ENCODE data around the gene GRIK2.

GRIK2 gene

DNA sequence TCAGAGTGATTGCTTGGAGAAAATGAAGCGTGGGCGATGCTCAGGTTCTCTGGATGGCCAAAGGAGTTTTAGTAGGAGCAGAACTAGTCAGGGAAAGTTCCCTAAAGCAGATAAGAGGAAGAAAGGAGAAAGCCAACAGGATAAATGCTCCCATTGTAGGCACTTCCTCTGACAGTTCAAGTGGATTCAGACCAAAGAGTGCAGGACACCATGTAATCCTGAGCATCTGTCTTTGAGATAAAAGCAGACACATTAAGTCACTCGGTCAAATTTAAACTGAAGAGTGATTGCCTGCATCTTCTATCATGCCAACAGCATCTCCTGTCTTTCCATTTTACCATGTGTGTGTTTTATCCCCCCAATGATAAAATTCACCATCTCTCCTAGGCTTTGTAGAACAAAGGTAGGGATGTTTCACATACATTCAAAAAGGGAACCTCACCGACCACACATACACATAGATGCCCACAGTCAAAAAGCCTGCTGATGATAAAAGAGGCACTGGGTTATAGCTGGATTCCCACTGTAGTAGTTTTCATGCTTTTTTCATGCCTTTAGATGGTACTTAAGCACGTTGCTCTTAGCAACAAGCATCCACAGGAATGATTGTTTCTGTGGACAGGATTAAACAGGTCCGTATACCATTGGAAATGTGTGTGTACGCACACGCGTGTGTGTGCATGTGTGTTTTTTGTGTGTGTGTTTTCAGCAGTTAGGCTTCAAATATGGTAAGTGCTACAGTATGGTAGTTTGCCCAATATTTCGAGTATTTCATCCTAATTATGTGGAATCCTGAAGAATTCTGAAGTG, 7.0 kb downstream of the GRIK2 start:
- no peak for DNase-seq (ENCODE audit: low read depth in 4 of 4, low spot score in 1 of 4)

DNA sequence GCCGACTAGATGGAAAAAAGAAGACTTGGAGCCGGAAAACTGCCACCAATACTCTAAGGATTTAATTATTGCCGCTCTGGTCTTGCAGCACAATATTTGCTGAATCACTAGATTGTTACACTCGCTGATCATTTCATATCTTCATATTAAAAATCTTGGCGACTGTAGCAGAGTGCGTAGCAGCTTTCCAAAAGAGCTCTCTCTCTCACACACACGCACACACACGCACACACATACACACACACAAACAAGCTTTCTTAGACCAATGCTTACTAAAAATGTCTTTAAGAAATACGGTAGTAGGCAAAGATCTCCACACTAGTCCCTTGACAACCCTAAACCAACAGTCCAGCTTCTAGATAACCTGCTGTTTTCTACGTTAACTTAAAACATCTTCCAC, 7.7 kb downstream of the GRIK2 start:
- no peak for DNase-seq (ENCODE audit: low read depth in 4 of 4, low spot score in 1 of 4)

DNA sequence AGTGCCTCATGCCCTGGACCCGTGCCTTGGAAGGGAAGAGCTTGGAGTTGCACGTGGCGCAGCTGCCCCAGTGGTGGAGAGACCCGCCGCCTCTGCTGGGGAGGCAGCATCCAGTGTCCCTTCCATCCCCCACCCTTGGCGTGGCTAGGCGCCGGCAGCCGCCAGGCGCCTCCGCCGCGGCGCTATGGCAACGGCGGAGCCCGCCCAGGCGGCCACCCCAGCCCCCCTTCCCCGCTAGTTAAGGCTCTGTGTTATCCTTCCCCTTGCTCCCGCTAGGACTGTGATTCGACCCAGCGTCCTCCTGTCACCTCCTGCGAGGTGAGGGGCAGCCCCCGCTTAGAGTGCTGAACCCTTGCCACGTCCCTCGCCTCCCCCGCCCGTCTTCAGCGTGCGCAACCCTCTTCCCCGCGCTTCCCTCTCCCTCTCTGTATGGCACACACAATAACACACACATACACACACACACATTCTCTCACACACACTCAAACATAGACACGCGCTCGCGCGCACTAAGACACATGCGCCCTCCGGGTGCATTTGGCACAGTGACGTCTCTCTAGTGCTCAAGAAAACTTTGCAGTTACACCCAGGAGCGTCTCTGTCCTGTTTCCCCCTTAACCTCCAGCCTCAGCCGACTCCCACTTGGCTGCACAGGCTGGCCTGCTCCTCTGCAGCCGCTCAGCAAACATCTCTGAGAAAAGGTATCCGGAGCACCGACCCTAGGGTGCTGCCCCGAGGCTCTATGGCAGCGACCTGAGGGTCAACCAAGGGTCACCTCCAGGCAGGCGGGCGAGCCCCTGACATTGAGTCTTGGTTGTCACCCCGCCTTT, 8.5 kb downstream of the GRIK2 start:
- DNase-seq (ENCODE audit: low read depth in 4 of 4, low spot score in 1 of 4), result no peak

DNA sequence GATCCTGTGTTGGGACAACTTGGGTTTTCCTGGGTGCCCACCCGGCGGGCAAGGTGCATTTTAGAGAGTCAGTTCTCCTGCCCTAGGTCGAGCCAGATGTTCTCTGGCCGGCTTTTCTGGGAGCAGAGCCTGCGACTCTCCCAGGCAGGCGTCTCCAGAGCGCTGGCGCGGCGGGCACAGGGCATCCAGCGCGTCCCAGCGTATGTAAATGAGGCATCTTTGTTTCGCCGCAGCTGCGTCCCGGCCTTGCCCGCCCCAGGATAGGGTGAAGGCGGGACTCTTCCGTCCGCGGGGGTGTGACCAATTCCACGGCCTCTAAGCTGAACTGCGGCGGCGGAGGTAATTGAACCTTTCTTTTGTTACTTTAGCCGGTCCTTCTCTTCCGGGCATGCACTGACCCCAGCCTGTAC, 9.1 kb downstream of the GRIK2 start:
- DNase-seq (ENCODE audit: low read depth in 4 of 4, low spot score in 1 of 4), result no peak

DNA sequence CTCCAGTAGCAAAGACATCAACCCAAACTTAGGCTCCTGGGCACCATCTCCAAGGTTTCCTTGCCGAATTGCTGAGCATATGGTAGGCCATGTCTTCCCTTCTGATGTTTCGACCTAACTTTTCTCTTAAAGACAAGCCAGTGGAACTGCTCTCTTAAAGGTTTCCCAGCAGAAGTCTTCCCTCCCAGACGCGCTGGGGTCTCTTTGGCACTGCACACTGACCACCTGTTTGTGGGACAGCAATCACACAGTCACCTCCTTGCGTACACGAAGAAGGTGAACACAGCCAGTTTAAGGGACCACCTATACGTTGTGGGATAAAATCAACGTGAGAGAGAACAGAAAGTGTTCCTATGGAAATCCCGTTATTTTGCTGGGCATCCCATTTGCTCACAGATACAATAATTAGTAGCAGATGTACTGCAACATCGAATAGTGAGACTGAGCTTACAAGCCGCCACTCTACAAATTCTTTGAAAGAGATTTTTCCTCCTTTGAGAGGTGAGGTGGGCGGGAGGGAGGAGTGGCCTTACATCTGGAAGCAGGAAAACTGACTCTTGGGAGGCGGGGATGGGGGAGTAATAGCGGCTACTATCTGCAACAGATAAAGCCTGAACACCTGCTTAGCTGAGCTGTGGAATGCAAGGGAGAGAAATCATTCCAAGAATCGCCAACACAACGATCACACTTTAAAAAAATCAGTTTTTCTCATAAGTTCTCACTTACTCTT, 9.9 kb downstream of the GRIK2 start:
- no peak for DNase-seq (ENCODE audit: low read depth in 4 of 4, low spot score in 1 of 4)

DNA sequence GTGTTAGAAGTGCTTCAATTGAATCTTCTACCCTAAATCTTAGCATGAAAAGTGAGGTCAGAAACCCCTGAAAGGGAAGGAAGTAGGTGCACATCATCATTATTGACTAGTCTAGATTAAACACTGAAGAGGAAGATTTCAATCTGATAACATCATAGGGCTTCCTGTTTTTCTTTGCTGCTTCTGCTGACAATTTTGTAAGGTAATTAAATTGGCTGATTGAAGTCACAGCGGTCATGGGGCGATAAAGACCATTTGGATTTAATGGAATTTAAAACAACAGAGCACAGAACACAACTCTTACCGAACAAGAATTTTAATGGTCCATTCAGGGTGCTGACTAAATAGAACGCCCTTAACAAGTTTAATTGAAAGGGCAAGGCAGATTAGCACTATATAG, 11.3 kb downstream of the GRIK2 start:
- no peak for DNase-seq (ENCODE audit: low read depth in 4 of 4, low spot score in 1 of 4)

DNA sequence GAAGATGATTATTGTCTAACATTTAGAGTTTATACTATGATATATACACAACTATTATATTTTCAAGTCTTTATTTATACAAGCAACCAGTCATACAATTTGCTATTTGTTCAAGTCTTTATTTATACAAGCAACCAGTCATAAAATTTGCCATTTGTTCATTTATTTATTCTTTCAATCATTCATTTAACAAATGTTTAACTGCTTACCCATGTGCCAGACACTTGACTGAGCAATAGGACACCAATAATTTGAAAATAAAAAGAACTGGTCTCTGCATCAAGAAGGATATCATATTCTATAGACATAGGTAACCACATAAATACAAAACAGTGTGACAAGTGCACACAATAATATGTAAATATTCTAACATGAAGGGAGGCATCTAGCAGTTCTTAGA, 20.3 kb downstream of the GRIK2 start:
- DNase-seq (ENCODE audit: low read depth in 4 of 4, low spot score in 1 of 4), result no peak

DNA sequence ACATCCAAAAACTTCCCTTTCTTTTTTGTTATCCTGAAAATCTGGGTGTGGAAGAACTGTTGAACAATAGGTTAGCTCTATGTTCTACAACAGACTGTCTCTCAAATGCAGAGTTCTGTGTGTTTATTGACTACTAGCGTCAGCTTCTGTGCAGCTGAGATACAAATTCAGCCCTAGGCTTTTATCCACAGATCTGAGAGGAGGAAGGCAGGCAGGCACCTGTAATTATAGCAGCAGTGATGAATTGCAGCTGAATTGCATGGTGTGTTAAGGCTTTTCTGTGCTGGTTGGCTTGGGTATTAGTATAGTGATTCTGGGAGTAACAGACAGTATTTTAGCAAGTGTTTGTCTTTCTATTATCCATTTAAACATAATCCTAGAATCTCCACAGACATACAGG, 24.4 kb downstream of the GRIK2 start:
- no peak for DNase-seq (ENCODE audit: low read depth in 4 of 4, low spot score in 1 of 4)

DNA sequence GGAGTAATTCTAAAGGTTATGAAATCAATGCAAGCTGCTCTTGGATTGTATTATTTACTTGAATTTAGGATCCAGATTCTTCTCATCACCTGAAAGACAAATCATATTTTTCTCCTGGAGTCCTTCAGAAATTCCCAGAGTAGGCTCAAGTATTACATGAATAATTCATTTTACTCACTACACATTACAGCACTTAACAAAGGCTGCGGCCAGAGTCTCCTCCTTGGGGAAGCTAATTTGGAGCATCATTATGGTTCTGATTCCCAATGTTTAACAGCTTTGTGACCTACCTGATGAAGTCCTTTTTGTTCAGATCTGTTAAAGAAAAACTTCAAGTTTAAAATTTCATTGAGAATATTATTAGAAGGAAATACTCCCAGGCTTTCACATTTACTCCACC, 28.7 kb downstream of the GRIK2 start:
- no peak for DNase-seq (ENCODE audit: low read depth in 4 of 4, low spot score in 1 of 4)

DNA sequence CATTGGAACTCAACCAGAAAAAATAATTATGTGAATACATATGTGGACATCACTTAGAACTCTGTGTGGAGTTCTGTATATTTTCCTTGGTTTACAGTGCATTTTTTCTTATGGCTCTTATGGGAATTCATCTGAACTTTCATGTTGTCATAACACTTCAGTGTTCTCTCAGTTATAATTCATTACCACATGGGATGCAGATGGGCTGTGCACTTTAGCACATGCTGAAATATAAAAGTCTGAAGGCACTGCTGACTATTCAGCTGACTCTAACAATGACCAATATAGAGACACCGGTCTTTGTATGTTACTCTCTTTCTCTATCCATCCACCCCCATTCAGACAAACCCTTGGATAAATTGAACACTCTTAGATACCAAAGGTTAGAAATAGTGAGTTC, 29.3 kb downstream of the GRIK2 start:
- no peak for DNase-seq (ENCODE audit: low read depth in 4 of 4, low spot score in 1 of 4)

DNA sequence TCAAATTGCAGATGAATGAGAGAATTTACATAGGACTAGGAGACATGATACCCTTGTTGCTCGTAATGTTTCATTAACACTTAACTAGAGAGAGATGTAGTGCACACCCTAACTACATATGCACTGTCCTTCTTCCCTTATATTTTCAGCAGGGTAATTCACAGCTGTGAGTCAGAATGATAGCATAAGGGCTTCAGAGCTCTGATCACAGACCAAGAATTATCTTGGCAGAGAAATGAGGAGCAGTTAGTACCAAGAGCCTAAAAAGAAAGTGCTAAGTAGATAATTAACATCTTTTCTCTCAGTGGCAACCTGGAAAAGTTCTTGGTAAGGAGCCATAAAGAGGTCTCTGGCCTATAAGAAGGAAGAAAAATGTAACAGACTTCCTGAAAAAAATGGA, 35.8 kb downstream of the GRIK2 start:
- DNase-seq (ENCODE audit: low read depth in 4 of 4, low spot score in 1 of 4), result no peak

DNA sequence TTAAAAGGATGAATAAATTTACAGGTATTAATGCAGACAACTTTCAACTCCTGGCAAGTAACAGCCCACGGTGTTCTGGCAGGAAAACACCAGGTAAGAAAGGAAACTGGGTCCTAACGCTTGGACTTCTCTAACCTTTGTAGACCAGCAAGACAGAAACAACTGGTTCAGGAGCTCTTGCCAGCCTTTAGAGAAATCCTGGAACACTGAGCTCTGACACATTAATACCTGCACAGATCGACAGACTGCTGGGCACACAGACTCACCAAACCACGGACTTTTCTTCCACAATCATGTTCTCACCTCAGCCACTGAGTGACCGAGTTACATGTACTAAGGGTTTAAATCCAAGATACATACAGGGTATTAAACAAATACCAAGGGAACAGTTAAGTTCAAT, 36.3 kb downstream of the GRIK2 start:
- no peak for DNase-seq (ENCODE audit: low read depth in 4 of 4, low spot score in 1 of 4)

DNA sequence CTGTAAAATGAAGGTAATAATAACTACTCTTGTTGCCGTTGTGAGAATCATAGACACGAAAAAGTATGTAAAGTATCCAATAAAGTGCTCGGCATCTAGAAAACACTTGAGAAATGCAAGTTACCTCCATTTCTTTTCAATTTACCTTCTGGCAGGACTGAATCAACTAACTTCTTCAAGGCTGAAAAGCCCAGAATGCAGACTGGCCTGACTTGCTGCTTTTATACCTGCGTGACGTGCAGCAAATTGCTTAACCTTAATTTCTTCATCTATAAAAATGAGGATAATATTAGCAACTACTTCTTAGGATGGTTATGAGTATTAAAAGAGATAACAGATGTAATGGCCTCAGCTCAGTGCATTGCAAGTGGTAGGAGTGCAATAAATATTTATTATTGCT, 39.6 kb downstream of the GRIK2 start:
- no peak for DNase-seq (ENCODE audit: low read depth in 4 of 4, low spot score in 1 of 4)

DNA sequence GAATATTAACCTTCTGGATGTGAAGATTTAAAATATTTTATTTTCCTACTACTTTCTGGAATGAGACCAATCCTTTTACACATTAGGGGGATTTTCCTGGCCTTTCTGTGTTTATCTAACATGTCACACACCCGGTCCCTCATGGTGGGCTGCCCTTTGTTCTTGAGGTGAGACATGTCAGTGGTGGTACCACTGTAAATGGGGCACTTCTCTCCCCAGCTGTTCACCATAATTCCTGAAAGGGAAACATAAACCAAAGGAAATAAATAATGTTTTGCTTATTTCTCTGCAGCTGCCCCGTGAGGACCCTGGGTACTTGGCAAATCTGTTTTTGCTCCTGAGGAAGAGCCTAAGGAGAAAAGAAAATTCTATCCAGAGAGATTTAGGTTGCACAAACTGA, 41.1 kb downstream of the GRIK2 start:
- no peak for DNase-seq (ENCODE audit: low read depth in 4 of 4, low spot score in 1 of 4)

DNA sequence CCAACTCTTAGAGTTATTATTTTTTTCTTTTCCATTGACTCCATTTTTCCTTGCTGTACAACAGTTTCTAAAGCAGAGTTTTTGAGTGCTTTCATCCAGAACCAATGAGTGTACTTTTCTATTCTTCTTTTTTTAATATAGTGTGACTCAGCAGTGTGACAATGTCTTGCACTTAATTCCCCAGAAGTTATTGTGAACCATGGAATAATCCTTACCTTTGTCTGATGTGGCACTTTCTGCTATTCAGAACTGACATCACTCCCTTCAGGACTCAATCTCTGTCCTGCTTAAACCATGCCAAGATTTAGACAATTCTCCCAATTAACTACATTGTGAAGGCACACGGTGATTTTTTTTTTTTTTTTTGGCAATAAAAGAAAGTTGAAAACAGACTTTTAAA, 41.5 kb downstream of the GRIK2 start:
- no peak for DNase-seq (ENCODE audit: low read depth in 4 of 4, low spot score in 1 of 4)

DNA sequence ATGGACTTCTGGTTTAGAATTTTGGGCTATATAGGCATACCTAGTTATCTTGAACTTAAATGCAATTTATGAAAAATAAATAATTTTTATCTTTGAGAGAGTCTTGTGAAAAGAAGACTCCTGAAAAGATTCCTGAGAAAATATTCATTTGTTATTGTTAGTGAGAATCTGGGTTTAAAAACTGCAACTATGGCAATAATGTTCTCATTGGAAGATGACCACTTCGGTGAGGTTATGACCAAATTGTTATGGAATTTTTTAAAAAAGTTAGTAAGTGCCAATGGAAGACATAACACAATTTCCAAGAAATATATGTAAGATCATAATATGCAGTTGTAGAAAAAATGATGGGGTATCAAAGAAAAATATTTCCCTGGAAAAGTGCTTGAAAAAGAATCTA, 46.3 kb downstream of the GRIK2 start:
- DNase-seq (ENCODE audit: low read depth in 4 of 4, low spot score in 1 of 4), result no peak

DNA sequence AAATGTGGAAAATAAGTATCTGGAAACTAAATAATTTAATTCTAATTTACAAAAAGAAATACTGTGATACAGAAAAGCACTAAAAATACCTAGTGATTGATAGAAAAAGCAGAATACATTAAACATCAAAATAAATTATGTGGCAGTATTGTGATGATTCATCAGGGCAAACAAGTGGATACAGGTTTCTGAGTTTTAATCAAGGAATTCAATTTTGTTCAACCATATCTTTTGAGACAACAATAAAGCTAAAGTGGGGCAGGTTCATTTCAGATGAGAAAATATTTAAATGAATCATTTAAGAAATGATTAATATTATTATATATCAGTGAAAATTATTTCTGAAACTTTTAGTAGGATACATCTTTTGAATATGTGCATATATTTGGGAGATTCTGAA, 49.8 kb downstream of the GRIK2 start:
- no peak for DNase-seq (ENCODE audit: low read depth in 4 of 4, low spot score in 1 of 4)

DNA sequence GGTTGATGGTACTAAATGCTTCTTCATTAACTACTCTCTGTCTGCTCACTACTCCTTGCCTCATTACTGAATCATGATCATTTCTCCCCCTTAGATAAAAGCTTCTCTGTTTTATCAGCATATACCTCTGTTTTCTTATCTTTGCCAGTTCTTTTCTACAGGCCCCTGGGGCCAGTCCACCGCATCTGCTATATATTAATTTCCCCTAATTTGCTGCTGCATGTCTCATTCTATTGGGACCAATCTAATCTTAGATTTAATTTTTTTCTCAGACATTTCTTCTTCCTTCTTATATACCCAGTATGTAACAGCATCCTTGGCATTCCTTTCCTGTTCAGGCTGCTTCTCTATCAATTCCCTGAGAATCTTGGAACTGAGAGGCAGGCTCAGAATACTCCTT, 51.2 kb downstream of the GRIK2 start:
- no peak for DNase-seq (ENCODE audit: low read depth in 4 of 4, low spot score in 1 of 4)

DNA sequence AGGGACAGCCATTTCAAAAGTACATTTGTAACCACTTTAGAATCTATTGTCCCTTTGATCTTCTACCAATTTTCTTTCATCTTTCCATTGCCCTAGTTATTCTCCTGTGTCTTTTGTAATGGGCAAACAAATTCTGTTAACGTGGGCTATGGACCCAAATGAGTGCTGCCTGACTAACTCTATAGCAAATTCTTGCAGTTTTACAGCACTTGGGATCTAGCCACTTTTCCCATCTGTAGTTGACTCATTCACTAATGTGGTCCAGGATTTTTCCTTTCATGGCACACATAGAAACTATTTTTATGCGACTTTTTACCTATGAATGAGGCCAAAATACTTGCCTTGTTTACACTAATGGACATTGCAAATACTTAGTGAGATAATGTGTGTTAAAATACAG, 52.0 kb downstream of the GRIK2 start:
- DNase-seq (ENCODE audit: low read depth in 4 of 4, low spot score in 1 of 4), result no peak

DNA sequence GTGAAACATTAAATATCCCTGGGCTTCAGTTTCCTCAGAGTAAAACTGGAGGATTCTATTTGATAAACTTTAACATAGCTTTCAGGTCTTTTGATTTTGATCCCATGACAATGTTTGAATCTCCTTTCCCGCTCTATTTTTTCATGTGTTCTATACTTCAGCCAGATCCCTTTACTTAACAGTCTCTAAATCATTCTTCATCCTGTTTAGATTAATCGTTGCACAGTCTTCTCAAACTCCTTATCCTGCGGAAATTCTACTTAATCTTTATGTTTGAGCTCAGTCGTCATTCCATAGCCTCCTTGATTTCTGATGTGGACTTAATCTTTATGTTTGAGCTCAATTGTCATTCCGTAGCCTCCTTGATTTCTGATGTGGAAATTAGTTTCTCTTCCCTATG, 57.4 kb downstream of the GRIK2 start:
- DNase-seq (ENCODE audit: low read depth in 4 of 4, low spot score in 1 of 4), result no peak

DNA sequence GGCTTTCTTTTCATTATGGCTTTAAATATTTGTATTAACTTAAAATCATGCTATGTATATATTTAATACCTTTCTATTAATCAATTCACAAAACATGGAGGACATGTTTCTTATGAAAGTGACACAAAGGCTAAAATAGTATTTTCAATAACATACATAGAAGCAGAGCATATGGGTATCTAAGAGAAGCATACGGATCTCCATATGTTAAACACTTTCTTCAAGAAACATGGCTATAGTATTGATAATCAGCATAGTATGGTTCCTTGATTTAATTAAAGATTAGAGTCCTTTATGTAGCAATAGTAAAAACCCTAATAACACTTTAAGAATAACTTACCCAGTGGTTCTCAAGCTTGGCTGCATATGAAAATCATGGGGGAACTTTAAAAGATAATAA, 58.5 kb downstream of the GRIK2 start:
- no peak for DNase-seq (ENCODE audit: low read depth in 4 of 4, low spot score in 1 of 4)

DNA sequence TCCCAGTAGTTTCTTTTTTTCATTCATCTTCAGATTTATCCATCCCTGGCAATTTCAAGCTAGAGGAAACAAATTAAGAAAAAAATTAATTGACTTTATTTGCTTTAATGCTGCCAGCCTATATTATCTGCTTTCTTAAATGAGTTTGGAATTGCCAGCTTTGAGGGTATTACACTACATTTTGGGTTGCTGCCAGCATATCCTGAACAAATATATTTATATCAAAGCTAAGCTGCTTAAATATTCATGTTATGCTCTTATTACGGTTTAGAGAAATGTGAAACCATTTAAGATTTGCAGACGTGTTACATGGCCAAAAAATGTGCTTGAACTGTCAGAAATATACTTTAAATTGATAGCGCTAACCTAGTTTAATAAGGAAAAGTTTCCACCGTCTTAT, 59.7 kb downstream of the GRIK2 start:
- no peak for DNase-seq (ENCODE audit: low read depth in 4 of 4, low spot score in 1 of 4)

Data from stimulated activated CD4-positive, alpha-beta T cell treated with anti-CD3 and anti-CD28 coated beads, Interleukin-1b, Interleukin-23, amount 100 ng/mL, for 24 hours (primary cell).